Stomach (tissue), 9 donors: Measurements from ENCODE around the gene GTF2H2C. TPM values are rescaled to one million over a fixed set of nuclear protein-coding genes. Genes with fewer than 3 reads are reported as not detected.
"Not testable (repeated sequence)": the region's sequence is repeated elsewhere in the genome, so short reads cannot be mapped to it uniquely, and the experiment has no call there.

Source experiments
- DNase-seq, 2 donors: peaks; one replicate each; pipeline versions ENCODE4 v3.0.0 to v3.0.0-alpha.2; 2013 to 2019
- H3K27ac ChIP-seq, 5 donors: fragments of 200-600 bp in 4 of 5; sonication (generic) in 4 of 5; one replicate each; pipeline ENCODE4 v1.5.1; 2013 to 2019; ENCODE audit warnings: mild to moderate bottlenecking in 1 of 5, moderate library complexity in 1 of 5
- H3K27me3 ChIP-seq, 3 donors: fragments of 200-600 bp; sonication (generic); one replicate each; pipeline ENCODE4 v1.5.1; 2017 to 2019; ENCODE audit warnings: mixed run types in 1 of 3
- H3K36me3 ChIP-seq, 4 donors: fragments of 200-600 bp; sonication (generic); 1 replicate in 3 of 4; 2 replicates in 1 of 4; pipeline ENCODE4 v1.5.1; 2016 to 2019
- H3K4me1 ChIP-seq, 4 donors: fragments of 200-600 bp; sonication (generic); one replicate each; pipeline ENCODE4 v1.5.1; 2016 to 2019
- H3K4me3 ChIP-seq, 4 donors: fragments of 200-600 bp; sonication (generic) in 3 of 4; one replicate each; pipeline ENCODE4 v1.5.1; 2016 to 2019; ENCODE audit warnings: mild to moderate bottlenecking in 1 of 4
- H3K9me3 ChIP-seq, 4 donors: fragments of 200-600 bp; sonication (generic); one replicate each; pipeline ENCODE4 v1.5.1; 2016 to 2019
- WGBS, 5 donors: extraction: QIAGEN DNeasy Blood & Tissue Kit in 3 of 5; methylation state at CpG; one replicate each; pipeline versions ENCODE4 v1.1.5 to v1.1.7; 2013 to 2018; 5-methylcytosine and 5-hydroxymethylcytosine counted together
- intact Hi-C: fragments of 100-400 bp; cut with DNase I; formaldehyde crosslinking; loops from one replicate; pipeline ENCODE4 v1.15.1; 2023; ENCODE audit warnings: low total_unique reads
- polyA plus RNA-seq, 3 donors: library from polyadenylated mRNA; stranded (reverse); fragments of 200-250 nt; gene quantifications; one replicate each; pipeline ENCODE4 v1.2.3, GENCODE V29; 2013
- small RNA-seq, 4 donors: library from RNA; depleted of rRNA; stranded (forward); fragments of <200 nt; gene quantifications; one replicate each; pipeline ENCODE3, GENCODE V24; 2016
- total RNA-seq, 5 donors: library from RNA; depleted of rRNA; stranded (reverse); fragments of >200 nt; gene quantifications; one replicate each; pipeline versions ENCODE4 v1.1.0 to v1.2.3, GENCODE V29; 2014 to 2016
- donor health status: healthy with polysubstance abuse.
- donor health status: Bipolar disorder and iron deficiency.
- donor health status: healthy.

Gene GTF2H2C
- total and polyA plus RNA-seq, 8 donors = 4.7 to 55.1 (median 11.9) TPM

DNA sequence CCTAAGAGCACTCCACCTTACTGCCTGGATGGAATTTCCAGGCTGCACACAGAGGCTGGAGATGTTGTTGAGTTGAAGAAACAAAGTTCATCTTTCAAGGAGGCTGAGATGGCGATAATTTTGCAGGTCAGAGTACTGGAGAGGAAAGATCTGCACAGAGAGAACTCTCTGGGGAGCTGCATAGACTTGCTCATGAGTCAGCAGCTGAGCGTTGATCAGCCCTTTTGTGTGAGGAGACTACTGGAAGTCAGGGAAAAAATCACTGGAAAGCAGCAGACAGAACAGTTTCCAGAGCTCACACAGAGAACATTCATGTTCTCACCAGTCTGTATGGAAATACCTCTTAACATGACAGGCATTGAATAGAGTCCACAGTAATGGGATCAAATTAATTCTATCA lies 23.4 kb downstream of the GTF2H2C start:
- DNase-seq, H3K4me1 ChIP-seq, H3K4me3 ChIP-seq, H3K27ac ChIP-seq, H3K36me3 ChIP-seq, H3K9me3 ChIP-seq, intact Hi-C loops, H3K27me3 ChIP-seq: not testable (repeated sequence)
- no CpG with 5 or more reads among the region's 2 CpGs for WGBS, 5 donors

DNA sequence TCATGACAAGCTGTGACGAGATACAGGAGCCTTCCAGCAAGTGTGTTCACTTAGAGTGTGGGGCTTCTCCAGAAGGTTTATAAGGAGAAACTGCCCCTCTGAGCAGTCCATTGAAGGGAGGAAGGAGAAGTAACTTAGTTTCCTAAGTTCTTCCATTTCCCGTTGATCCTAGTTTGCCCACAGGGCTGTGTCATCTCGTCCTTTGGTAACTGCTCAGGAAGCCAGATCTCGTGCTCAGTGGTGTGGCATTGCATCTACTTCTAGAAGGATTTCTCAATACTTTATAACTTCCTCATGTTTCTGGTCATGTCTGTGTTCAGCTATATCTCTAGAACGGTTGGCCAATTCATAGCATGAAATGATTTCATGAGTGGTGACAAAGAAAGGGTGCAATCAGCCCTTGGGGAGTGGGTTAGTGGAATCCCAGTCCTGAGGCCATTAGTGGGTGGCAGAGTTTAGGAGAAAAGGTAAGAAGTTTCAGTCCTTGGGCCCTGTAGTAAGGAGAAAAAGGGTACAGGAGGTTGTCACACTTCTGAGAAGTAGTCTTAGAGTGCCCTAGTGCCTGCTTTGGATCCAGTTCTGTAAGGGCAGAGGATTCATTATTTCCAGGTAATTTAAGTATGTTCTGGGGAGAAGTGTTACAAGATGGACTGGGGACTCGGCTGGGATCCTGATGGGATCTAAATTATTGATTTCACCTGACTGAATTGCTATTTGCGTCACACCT lies 36.3 kb downstream of the GTF2H2C start:
- WGBS, 5 donors = 40 to 80% (median 68%) methylated on average over 1 to 2 of the region's 7 CpGs; no CpG with 5 or more reads in 1 of the 5 donors
- H3K36me3 ChIP-seq, intact Hi-C loops, H3K27me3 ChIP-seq, H3K4me1 ChIP-seq, H3K9me3 ChIP-seq, H3K27ac ChIP-seq, DNase-seq, H3K4me3 ChIP-seq: not testable (repeated sequence)

DNA sequence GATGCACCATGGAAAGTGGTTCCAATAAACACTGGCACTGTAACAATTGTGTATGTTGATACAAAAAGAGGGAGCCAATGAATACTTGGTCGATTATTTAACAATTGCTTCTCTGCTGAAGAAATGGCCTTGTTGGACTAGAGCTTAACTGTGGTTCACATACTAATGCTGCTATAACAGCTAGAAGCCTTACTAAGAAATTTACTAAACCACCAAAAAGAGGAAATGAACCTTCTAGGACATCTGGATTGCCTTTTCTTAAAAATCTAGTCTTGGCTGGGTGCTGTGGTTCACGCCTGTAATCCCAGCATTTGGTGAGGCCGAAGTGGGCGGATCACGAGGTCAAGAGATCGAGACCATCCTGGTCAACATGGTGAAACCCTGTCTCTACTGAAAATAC lies 42.0 kb downstream of the GTF2H2C start:
- H3K36me3 ChIP-seq, H3K4me3 ChIP-seq, H3K4me1 ChIP-seq, H3K9me3 ChIP-seq, H3K27me3 ChIP-seq, intact Hi-C loops, DNase-seq, H3K27ac ChIP-seq: not testable (repeated sequence)
- 80% methylated on average over 1 of the region's 6 CpGs; no CpG with 5 or more reads in 4 of the 5 donors for WGBS, 5 donors

DNA sequence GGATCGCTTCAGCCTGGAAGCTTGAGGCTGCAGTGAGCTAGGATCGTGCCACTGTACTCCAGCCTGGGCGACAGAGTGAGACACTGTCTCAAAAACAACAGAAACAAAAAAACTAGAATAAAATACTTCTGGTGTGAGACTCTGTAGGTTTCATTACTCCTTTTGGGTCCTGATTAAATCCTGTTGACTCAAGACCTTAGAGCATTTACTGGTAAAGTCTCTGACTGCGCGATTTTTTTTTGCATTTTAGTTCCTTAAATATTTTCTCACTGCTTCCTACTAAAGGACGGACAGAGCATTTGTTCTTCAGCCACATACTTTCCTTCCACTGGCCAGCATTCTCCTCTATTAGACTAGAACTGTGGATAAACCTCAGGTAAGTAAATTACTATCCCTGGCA lies 46.8 kb downstream of the GTF2H2C start:
- H3K9me3 ChIP-seq, H3K27me3 ChIP-seq, H3K4me1 ChIP-seq, DNase-seq, H3K4me3 ChIP-seq, intact Hi-C loops, H3K36me3 ChIP-seq, H3K27ac ChIP-seq: not testable (repeated sequence)
- 71 to 84% (median 80%) methylated on average over 3 of the region's 6 CpGs for WGBS, 5 donors

DNA sequence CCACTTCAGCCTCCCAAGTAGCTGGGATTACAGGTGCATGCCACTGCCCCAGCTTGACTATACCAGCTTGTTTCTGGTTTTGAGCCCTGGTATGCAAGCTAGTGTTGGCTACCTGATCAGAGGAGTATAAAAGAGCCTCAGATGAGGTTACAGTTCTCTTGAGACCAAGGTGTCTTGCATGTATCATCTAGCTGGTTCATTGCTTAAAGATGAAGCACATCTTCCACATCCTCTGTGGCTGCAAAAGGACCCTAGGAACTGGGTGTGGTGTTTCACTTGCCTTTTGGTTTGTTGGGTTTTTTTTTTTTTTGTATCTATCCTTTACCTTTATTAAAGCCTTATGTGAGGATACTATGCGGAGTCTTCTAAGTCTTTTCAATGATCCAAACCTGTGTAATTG lies 47.8 kb downstream of the GTF2H2C start:
- H3K9me3 ChIP-seq, H3K27me3 ChIP-seq: not testable (repeated sequence)
- no CpG with 5 or more reads among the region's 1 CpG for WGBS, 5 donors

DNA sequence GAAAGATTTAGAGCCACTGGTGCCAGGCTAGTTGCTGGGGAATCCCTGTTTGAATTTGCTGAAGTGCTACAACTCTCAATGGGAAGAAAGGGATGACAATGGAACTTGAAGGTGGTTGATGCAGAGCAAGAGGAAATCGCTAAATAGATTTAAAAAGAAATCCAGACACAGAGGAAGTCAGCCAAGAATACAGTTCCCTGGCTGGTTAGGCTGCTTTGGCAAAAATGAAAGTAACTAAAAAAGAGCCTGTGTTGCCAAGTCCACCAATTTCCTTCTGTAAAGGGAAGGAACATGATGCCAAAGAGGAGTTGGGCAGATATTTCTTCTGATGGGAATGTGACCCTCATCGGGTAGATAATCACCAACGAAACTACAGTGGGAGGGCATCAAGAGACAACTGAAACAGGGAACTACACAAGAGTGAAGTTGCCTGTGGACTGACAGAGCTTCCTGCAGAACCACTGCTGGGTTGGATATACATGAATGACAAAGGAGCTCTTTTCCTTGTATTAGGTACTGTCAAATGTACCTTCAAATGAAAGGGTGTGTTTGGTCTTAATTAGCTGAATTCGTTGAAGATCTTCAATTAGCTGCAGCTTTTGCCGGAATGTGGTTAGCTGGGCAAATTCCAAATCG lies 49.0 kb downstream of the GTF2H2C start:
- H3K27ac ChIP-seq, H3K4me1 ChIP-seq, H3K9me3 ChIP-seq, H3K36me3 ChIP-seq, H3K27me3 ChIP-seq, H3K4me3 ChIP-seq, intact Hi-C loops, DNase-seq: not testable (repeated sequence)
- WGBS, 5 donors = no CpG with 5 or more reads among the region's 6 CpGs

More for the DNA sequence above, 47.8 kb downstream of the GTF2H2C start:
- H3K36me3 ChIP-seq, intact Hi-C loops, H3K4me1 ChIP-seq, DNase-seq, H3K27ac ChIP-seq, H3K4me3 ChIP-seq: not testable (repeated sequence)

DNA sequence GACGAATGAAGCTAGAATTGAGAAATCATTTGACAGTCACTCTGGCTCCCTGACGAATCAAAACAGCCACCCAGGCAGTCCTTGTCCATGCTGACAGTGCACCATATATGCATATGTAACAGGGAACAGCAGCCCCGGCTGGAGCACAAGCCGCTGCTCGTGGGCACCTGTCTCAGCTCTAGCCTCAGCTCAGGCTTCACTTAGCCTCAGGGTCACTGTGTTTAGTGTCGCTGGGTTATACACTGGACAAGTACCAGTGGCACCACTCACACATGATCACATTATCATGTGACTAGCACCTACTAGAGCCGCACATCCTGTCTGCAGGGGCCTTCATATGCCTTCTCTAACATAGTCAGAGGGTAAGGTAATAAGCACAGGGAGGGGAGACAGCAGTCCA lies 54.9 kb downstream of the GTF2H2C start:
- H3K4me3 ChIP-seq, H3K27ac ChIP-seq, DNase-seq, H3K36me3 ChIP-seq, intact Hi-C loops, H3K9me3 ChIP-seq, H3K27me3 ChIP-seq, H3K4me1 ChIP-seq: not testable (repeated sequence)
- no CpG with 5 or more reads among the region's 7 CpGs for WGBS, 5 donors

DNA sequence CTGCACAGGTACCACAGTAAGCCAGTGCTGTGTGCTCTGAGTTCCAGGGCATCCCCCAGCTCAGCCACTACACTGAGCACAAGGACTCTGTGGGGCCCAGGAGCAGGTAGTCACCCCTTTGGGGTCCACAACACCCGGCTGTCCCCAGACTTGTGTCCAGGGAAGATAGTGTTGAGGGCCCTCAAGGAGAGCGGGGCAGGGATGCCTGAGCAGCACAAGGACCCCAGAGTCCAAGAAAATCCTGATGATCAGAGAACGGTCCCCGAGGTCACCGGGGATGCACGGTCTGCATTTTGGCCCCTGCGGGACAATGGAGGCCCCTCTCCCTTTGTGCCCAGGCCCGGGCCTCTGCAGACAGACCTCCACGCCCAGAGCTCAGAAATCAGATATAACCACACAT lies 71.9 kb downstream of the GTF2H2C start:
- H3K9me3 ChIP-seq, H3K4me1 ChIP-seq, H3K36me3 ChIP-seq, H3K27ac ChIP-seq, H3K4me3 ChIP-seq, DNase-seq, intact Hi-C loops, H3K27me3 ChIP-seq: not testable (repeated sequence)
- 90 to 99% (median 96%) methylated on average over 3 to 7 of the region's 9 CpGs for WGBS, 5 donors

Small RNAs within 50 kb of the gene (small RNA-seq; reads per million reads assigned to genes)
- 0 reads per million in 4 donors for gene RNU6-724P

Other genes starting within 250 kb of the GTF2H2C start
- 10 to 100 TPM in 3 of 5 donors, 1 to 10 TPM in 2; 7.6 to 26.3 (median 17.4) TPM for gene CCDC125, start 227.4 kb upstream of the GTF2H2C start, total RNA-seq
- gene CCDC125, start 227.4 kb upstream of the GTF2H2C start, polyA plus RNA-seq = 10 to 100 TPM in 1 of 3 donors, 1 to 10 TPM in 2; 4.4 to 11.9 (median 5.0) TPM
- 10 to 100 TPM in 3 of 5 donors, not detected in 2; 17.5 to 42.0 (median 32.7) TPM for gene AK6, start 190.7 kb upstream of the GTF2H2C start, total RNA-seq
- gene AK6, start 190.7 kb upstream of the GTF2H2C start, polyA plus RNA-seq = 10 to 100 TPM; 40.8 to 45.4 (median 44.2) TPM
- 10 to 100 TPM in 2 of 5 donors, 1 to 10 TPM in 3; 1.2 to 54.2 (median 8.5) TPM for gene TAF9, start 190.7 kb upstream of the GTF2H2C start, total RNA-seq
- gene TAF9, start 190.7 kb upstream of the GTF2H2C start, polyA plus RNA-seq = 10 to 100 TPM; 52.5 to 77.9 (median 64.4) TPM
- gene RAD17, start 190.4 kb upstream of the GTF2H2C start, total RNA-seq = 10 to 100 TPM; 11.1 to 42.5 (median 30.3) TPM
- gene RAD17, start 190.4 kb upstream of the GTF2H2C start, polyA plus RNA-seq = 10 to 100 TPM in 2 of 3 donors, 1 to 10 TPM in 1; 9.4 to 13.1 (median 11.5) TPM
- gene MARVELD2, start 145.1 kb upstream of the GTF2H2C start, total RNA-seq = 10 to 100 TPM in 4 of 5 donors, 1 to 10 TPM in 1; 5.3 to 37.1 (median 20.6) TPM
- gene MARVELD2, start 145.1 kb upstream of the GTF2H2C start, polyA plus RNA-seq = 1 to 10 TPM; 3.7 to 4.0 (median 3.8) TPM
- 10 to 100 TPM; 17.5 to 81.9 (median 52.3) TPM for gene OCLN, start 67.4 kb upstream of the GTF2H2C start, total RNA-seq
- 10 to 100 TPM in 1 of 3 donors, 1 to 10 TPM in 2; 4.4 to 12.5 (median 7.3) TPM for gene OCLN, start 67.4 kb upstream of the GTF2H2C start, polyA plus RNA-seq